ENCODE data around the gene PLA2G15. TPM values are rescaled to one million over a fixed set of nuclear protein-coding genes. Genes with fewer than 3 reads are reported as not detected.
A peak's percentile ranks its signal among the peaks of the same experiment; 100 is the strongest.

PLA2G15 gene
- total and polyA plus RNA-seq, 2 of the 13 experiments (the other 11 are each of a cell fraction or from before 2014, with no cell fraction given): 14.4 to 23.7 TPM

GRCh38 chr16:68257906-68258800, 13.0 kb downstream of the PLA2G15 start (continued):
- TF ChIP-seq ZNF318 (CRISPR knock-in tag; IDR thresholded peaks at IDR 0.05) (peak; percentile 93; the same call in 1 of the 2 replicates), ZNF562 (CRISPR knock-in tag; IDR thresholded peaks at IDR 0.05; ENCODE audit: borderline replicate concordance) (no peak), ZC3H13 (CRISPR knock-in tag; IDR thresholded peaks at IDR 0.05) (peak; percentile 85), GATA4 (IDR thresholded peaks at IDR 0.05; ENCODE audit: borderline replicate concordance, low read depth) (peak; percentile 46; the same call in 1 of the 2 replicates), PRDM4 (CRISPR knock-in tag; IDR thresholded peaks at IDR 0.05; ENCODE audit: borderline replicate concordance) (no peak), XRCC5 (optimal IDR thresholded peaks at IDR 0.05; ENCODE audit: low read length) (no peak), RFX1 (IDR thresholded peaks at IDR 0.05) (no peak), ZBTB34 (CRISPR knock-in tag; IDR thresholded peaks at IDR 0.05) (no peak), RELA (CRISPR knock-in tag; IDR thresholded peaks at IDR 0.05) (0 out of 2 replicates have a peak, but pooled peaks have one; percentile 17), RARA (CRISPR knock-in tag; IDR thresholded peaks at IDR 0.05) (peak; percentile 89), ZNF484 (CRISPR knock-in tag; IDR thresholded peaks at IDR 0.05; ENCODE audit: borderline replicate concordance, low read depth) (no peak), SAP130 (CRISPR knock-in tag; IDR thresholded peaks at IDR 0.05; ENCODE audit: low read depth) (peak; percentile 97), ZNF839 (CRISPR knock-in tag; IDR thresholded peaks at IDR 0.05; ENCODE audit: borderline replicate concordance) (0 out of 2 replicates have a peak, but pooled peaks have one; percentile 85), ZNF772 (CRISPR knock-in tag; IDR thresholded peaks at IDR 0.05) (peak; percentile 86), ZNF740 (CRISPR knock-in tag; IDR thresholded peaks at IDR 0.05) (no peak), ZNF569 (CRISPR knock-in tag; IDR thresholded peaks at IDR 0.05; ENCODE audit: borderline replicate concordance) (0 out of 2 replicates have a peak, but pooled peaks have one; percentile 28)

Data from HepG2 (cell line).